Cardiac muscle cell (in vitro differentiated cells and primary cell): ENCODE results near the gene RUBCNL. TPM values are rescaled to one million over a fixed set of nuclear protein-coding genes. Genes with fewer than 3 reads are reported as not detected.
A peak's percentile ranks its signal among the peaks of the same experiment; 100 is the strongest.

Source experiments
- DNase-seq, 2 donors: peaks; one replicate each; pipeline versions ENCODE4 v3.0.0 to v3.0.0-alpha.2; 2010 to 2017; ENCODE audit warnings: low read depth in 1 of 2, low spot score in 1 of 2
- H3K27ac ChIP-seq: fragments of 200-600 bp; sonication (generic); 2 replicates; pipeline ENCODE4 v1.5.1; 2016
- H3K27me3 ChIP-seq: fragments of 200-600 bp; sonication (generic); 2 replicates; pipeline ENCODE4 v1.6.0; 2016; ENCODE audit warnings: control low read depth
- H3K36me3 ChIP-seq: fragments of 200-600 bp; sonication (generic); 2 replicates; pipeline ENCODE4 v1.5.1; 2016; ENCODE audit warnings: control low read depth
- H3K4me1 ChIP-seq: fragments of 200-600 bp; sonication (generic); 2 replicates; pipeline ENCODE4 v1.8.1; 2017; ENCODE audit warnings: low read depth, mild to moderate bottlenecking, mixed run types
- H3K4me3 ChIP-seq: fragments of 200-600 bp; sonication (generic); 2 replicates; pipeline ENCODE4 v1.5.1; 2016; ENCODE audit warnings: mild to moderate bottlenecking
- H3K9me3 ChIP-seq: fragments of 200-600 bp; sonication (generic); 2 replicates; pipeline ENCODE4 v1.5.1; 2017; ENCODE audit warnings: low read depth, mild to moderate bottlenecking, control low read depth
- CTCF ChIP-seq: IDR thresholded peaks from 2 replicates; pipeline ENCODE4 v1.5.1; 2012; ENCODE audit warnings: low read depth, mild to moderate bottlenecking, low read length
- polyA plus RNA-seq: library from polyadenylated mRNA; unstranded; fragments of >200 nt; fragmentation: Nextera tagmentation; extraction: Ambion mirVana; gene quantifications from 2 replicates; pipeline ENCODE4 v1.2.1, GENCODE V29; 2016
- total RNA-seq: library from RNA; depleted of rRNA; stranded (reverse); fragments of >200 nt; gene quantifications from 2 replicates; pipeline ENCODE4 v1.2.3, GENCODE V29; 2016

The RUBCNL gene
- total and polyA plus RNA-seq, 2 experiments from 2014 or later, result 0.67 to 1.5 TPM

DNA sequence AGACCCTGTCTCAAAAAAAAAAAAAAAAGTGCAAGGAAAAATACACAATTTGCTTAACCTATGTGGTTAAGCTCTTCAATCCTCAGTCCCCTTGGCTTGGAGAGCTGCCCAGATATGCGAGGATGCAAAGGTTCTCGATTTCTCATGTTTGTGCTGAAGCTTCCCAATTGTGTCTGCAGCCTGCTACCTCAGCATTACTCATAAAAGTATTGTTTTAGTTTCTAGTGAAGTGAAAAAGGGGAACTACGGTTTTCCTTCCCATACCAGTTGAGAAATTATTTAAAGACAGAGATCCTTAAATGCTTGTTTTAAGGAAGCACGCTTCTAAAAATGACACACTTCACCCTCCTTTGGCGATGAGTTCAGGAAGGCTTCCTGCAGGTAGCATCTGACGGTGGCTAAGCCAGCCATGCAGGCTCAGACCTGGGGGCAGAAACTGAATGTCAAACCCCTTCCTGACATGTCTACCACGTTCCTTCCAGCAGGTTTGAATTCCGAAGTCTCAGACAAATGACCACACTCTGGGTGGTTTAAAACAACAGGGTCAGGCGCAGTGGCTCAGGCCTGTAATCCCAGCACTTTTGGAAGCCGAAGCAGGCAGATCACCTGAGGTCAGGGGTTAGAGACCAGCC lies 47.9 kb downstream of the RUBCNL start:
- H3K9me3 ChIP-seq, result no peaks in the 10 kb centered on the region
- no peak for TF ChIP-seq CTCF
- H3K27me3 ChIP-seq, result no peaks in the 10 kb centered on the region
- no peak overlapping the region for H3K4me3 ChIP-seq
- peaks cover 3% of the 10 kb centered on the region for H3K4me1 ChIP-seq
- H3K27ac ChIP-seq, result no peak overlapping the region
- peak in 1 of 2 donors; percentile 70 for DNase-seq
- no peaks in the 10 kb centered on the region for H3K36me3 ChIP-seq

- H3K4me3 ChIP-seq, result no peak overlapping the region
- H3K27me3 ChIP-seq, result no peaks in the 10 kb centered on the region
- no peaks in the 10 kb centered on the region for H3K36me3 ChIP-seq
- H3K4me1 ChIP-seq, result peaks cover 3% of the 10 kb centered on the region
- DNase-seq, result no peak
- TF ChIP-seq CTCF, result no peak
- H3K27ac ChIP-seq, result no peak overlapping the region
- H3K9me3 ChIP-seq, result no peaks in the 10 kb centered on the region
These were observed 49.4 kb downstream of the RUBCNL start for GRCh38 chr13:46337700-46338099.

- Histone ChIP-seq H3K36me3 (no peaks in the 10 kb centered on the region), H3K9me3 (no peaks in the 10 kb centered on the region), H3K27me3 (no peaks in the 10 kb centered on the region), H3K27ac (no peak overlapping the region), H3K4me3 (no peak overlapping the region), H3K4me1 (peaks cover 3% of the 10 kb centered on the region)
- TF ChIP-seq CTCF, result no peak
- no peak for DNase-seq
These were observed 52.8 kb downstream of the RUBCNL start for GRCh38 chr13:46334035-46334822.

DNA sequence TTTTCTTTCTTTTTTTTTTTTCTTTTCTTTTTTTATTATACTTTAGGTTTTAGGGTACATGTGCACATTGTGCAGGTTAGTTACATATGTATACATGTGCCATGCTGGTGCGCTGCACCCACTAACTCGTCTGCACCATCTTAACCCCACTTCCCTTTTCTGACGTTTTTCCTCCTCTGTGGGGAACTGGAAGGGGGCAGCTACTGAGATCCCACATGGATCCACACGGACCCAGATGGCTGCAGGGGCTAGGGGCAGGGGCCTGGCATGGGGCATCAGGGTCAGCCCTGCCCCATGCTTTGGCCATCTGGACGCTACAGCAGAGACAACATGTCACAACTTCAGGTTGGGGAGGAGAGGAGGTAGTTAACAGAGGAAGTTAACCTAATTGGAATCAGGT lies 54.3 kb downstream of the RUBCNL start:
- Histone ChIP-seq H3K9me3 (no peaks in the 10 kb centered on the region), H3K36me3 (no peaks in the 10 kb centered on the region), H3K27ac (no peak overlapping the region), H3K4me3 (no peak overlapping the region), H3K4me1 (peaks cover 3% of the 10 kb centered on the region), H3K27me3 (no peaks in the 10 kb centered on the region)
- TF ChIP-seq CTCF, result no peak
- DNase-seq, result no peak

DNA sequence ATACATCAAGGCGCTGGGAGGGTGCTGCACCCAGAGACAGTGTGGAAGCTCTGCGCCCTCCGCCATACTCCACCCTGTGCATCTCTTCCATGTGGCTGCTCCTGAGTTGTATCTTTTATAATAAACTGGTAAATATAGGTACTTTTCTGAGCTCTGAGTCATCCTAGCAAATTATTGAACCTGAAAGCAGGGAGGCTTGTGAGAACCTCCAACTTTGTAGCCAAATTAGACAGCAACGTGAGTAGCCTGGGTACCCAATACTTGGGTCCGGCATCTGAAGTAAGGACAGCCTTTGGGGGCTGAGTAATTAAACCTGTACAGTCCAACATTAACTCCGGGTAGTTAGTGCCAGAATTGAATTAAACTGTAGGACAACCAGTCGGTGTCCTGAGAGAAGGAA lies 57.4 kb downstream of the RUBCNL start:
- Histone ChIP-seq H3K27ac (no peak overlapping the region), H3K4me3 (no peak overlapping the region), H3K27me3 (no peaks in the 10 kb centered on the region), H3K4me1 (peaks cover 5% of the 10 kb centered on the region), H3K36me3 (no peaks in the 10 kb centered on the region), H3K9me3 (no peaks in the 10 kb centered on the region)
- DNase-seq, result no peak
- TF ChIP-seq CTCF, result no peak
